Islet precursor cell (in vitro differentiated cells): ENCODE results near the gene SPATC1L.

Experiments used
- DNase-seq: peaks from one replicate; pipeline ENCODE4 v3.0.0-alpha.2; 2018

The SPATC1L gene

GRCh38 chr21:46214478-46215340 lies 30.4 kb upstream of the SPATC1L start:
- peak; percentile 48 for DNase-seq

GRCh38 chr21:46213620-46214286 lies 29.5 kb upstream of the SPATC1L start:
- peak; percentile 88 for DNase-seq

- DNase-seq: peak; percentile 50
Measured at GRCh38 chr21:46212721-46213484, 28.6 kb upstream of the SPATC1L start.

DNA sequence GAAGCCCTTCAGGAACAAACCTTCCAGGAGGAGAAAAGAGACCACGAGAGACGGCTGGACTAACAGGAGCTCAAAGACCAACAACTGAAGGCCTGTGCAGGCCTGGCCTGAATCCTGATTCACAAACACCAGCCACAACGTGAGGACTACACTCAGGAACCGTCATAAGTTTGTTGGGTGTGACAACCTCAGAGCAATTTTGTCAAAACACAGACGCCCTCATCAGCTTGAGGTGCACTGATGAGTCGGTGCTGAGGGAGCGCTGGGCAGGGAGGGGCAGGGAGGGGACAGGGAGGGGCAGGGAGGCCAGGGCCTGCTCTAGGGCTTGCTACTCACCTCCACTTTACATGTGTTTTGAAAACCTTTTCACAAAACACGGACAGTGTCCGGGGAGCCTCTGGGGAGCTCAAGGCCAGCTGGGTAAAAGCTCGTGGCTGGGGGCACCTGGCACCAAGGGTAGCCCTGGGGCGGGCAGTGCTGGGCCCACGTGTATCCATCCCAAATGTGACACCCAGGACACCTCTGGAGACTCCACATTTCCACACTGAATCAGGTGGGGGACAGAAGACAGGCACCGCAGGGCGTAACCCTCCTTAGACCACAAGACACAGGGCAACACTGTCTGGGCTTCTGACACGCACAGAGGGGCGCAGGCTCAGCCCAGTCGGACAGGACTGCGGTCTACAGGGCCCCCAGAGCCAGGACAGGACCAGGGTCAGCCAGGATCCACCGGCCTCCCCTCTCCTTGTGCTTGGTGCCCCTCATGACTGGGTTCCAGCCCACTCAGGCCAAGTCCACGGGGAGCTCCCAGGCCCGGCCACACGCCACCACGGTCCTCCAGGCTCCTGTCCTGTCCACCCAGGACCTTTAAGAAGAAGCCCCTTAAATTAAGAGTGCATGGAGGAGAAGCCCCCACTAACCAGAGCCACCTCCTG lies 27.8 kb upstream of the SPATC1L start:
- peak; percentile 48 for DNase-seq

DNA sequence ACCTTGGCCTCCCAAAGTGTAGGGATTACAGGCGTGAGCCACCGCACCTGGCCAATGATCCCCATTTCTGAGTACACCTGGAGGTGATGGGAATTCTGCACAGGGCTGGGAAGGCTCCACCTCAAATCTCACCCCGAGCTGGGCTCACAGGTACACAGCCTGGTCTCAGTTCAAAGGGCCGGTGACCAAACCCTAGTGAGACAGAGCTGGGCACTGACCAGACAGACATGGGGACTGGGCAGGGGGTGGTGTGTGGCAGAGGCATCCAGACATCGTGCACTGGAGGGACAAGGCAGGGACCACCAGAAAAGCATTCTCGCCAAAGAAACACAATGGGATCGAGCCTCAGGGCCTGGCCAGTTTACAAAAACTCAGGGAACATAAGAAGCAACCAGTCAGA lies 27.1 kb upstream of the SPATC1L start:
- DNase-seq: peak; percentile 32

DNA sequence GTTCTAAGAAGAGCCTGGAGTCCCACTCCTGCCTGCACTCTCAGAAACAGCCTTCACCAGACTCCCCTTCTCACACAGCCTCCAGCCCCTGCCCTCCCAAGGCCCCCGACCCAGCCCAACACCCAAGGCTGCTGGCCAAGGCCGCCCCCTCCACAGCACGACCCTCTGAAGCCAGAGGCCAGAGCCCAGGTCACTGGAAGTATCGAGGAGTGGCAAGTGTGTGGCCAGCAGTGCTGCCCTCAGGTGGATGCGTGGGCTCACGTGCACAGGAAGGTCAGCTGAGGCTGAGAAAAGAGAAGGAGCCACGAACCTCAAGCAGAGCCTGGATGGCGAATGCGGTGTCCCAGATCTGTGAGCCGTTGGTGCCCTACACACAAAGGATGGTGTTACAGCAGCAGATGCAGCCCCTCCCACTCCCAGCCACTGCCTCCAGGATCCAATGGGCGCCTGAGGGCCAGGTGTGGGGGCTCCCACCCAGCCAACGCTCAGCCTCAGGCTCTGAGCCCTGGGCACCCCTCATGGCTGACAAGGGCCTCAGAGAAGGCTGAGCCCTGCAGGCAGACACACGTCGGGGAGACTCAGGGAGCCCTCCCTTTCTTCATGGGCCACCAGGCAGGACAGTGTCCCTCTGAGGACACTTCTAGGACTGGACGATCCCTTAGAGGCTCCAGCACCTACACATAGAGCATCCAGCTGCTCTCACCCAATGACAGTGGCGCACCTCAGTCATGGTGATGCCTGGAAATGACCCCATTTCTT lies 26.3 kb upstream of the SPATC1L start:
- peak; percentile 53 for DNase-seq

GRCh38 chr21:46208761-46209721 lies 24.8 kb upstream of the SPATC1L start:
- DNase-seq: peak; percentile 47

DNA sequence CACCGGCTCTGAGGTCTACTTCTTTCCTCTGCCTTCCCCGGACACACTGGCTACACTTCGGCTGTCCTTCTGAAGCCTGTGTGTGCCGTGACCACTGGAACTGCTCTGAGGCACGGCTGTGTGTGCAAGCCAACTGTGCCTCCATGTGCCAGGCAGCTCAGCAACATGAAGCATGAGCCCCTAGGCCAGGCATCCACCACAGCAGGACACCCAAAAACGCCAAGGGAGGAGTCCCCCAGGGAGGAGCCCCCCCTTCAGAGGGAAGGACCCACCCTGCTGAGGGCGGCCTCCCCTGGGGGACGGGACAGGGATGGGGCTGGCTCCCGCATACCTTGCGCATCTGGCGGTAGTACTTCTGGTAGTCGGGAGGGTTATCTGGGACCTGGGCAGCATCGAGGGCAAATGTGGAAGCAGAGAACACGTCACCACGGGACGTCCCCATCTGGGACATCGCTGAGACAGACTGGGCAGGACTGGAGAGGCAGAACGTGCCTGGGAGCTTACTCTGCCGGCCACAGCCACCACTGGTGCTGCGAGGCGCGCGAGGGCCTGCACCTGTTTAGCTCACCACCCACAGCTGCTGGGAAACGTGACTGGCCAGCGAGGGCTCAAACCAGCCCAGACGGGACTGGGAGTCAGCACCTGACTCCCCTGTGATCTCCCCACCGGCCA lies 23.8 kb upstream of the SPATC1L start:
- peak; percentile 40 for DNase-seq

DNA sequence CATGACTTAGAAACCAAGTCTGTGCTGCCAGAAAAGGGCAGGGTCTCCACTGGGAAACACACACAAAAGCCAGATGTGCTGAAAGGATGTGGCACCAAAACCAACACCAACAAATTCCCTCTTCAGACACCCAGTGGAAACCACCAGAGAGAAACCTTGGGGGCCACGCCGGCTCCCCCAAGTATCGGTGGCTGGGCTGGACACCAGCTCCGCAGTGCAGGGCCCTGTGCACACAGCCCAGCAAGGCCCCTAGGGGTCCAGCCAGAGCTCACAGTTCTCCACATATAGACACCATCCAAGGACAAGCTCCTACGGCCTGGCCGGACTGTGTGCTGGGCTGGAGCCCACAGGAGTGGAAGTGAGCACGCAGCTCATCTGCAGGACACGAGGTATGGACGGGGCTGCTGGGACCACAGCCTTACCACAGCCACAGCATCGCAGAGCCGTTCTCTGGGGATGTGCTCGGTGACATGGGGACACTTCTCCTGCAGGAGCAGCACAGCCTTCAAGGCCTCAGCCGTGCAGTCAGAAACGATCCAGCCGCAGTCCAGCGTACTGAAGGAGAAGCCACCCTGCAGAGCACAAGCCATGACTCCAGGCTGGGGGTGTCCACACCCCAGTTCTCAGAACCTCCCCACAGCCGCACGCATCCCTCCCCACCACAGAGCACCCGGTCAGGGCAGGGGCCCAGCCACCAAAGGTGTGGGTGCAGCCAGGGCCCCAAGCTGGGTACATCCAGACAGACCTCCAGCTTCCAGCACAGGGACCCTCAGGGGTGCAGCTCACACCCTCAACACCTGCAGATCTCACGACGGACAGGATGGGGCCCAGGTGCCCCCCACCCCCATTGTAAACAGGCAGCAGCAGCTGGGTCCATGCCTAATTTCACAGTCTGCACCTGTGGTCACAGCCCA lies 23.0 kb upstream of the SPATC1L start:
- DNase-seq: peak; percentile 43

- peak; percentile 44 for DNase-seq
Measured at GRCh38 chr21:46206163-46207005, 22.1 kb upstream of the SPATC1L start.

- DNase-seq: peak; percentile 45
Measured at GRCh38 chr21:46205766-46206162, 21.5 kb upstream of the SPATC1L start.

GRCh38 chr21:46205166-46205565 lies 20.9 kb upstream of the SPATC1L start:
- DNase-seq: peak; percentile 40

DNA sequence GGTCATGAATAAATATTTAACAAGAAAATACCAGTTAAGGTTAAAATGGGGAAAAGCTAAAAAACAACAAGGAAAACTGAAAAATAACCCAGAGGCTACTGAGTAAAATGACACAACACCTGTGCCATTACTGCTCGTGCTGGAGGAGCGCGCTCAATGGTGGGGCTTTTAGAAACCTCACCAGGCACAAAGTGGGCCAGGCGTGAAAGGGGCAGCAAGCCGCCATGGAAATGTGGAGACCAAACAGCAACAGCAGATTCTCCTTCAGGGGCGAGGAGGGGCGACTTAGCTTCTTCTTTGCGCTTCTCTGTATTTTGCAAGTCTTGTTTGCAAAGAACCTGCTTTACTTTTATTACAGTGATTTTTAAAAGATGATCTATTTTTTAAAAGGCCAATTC lies 18.9 kb upstream of the SPATC1L start:
- DNase-seq: peak; percentile 22

GRCh38 chr21:46202592-46203202 lies 18.4 kb upstream of the SPATC1L start:
- peak; percentile 36 for DNase-seq

GRCh38 chr21:46200877-46201803 lies 16.9 kb upstream of the SPATC1L start:
- DNase-seq: peak; percentile 7
